Measurements from ENCODE around the gene CLIP2. TPM values are rescaled to one million over a fixed set of nuclear protein-coding genes. Genes with fewer than 3 reads are reported as not detected.

The CLIP2 gene
- total and polyA plus RNA-seq, 2 donors from 2014 or later = 5.8 to 19.1 TPM

DNA sequence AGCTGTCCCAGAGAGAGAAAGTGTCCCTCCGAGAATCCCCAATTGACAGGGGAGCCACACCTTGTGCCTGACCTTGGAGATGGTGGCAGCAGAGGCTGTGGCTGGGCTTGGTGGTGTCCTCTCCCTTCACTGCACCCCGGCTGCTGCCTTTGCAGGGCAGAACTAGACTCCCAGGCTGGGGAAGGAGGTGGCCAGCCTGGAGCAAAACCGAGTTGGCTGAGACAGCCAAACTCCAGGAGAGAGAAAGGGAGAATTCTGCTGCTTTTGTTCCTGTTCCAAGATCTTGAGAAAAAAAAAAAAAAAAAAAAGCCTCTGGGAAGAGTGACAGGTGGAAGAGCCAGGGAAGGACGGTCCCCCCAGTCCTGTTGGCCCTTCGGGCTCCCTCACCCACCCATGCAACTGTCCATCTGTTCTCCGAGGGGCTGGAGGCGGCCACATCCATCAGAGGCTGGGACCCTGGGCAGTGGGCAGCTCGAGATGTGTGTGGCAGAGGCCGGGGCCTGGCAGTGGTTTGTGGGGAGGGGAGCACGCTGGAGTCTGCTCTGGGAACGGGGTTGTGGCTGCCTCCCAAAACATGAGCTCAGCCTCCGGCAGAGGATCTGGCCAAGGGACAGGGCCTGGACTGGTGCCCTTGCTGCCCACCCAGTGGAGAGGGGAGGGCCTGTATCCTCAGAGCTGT, 35.5 kb downstream of the CLIP2 start:
- DNase-seq = no peak
- no peaks in the 10 kb centered on the region for H3K27me3 ChIP-seq (ENCODE audit: control insufficient read depth, insufficient read depth, low read length)
- H3K9ac ChIP-seq (ENCODE audit: low read length in 3 of 3) = no peak overlapping the region
- no peak for FAIRE-seq
- no peak overlapping the region for H3K27ac ChIP-seq (ENCODE audit: low read depth in 2 of 2, low read length in 2 of 2)
- TF ChIP-seq, protein P1, sequence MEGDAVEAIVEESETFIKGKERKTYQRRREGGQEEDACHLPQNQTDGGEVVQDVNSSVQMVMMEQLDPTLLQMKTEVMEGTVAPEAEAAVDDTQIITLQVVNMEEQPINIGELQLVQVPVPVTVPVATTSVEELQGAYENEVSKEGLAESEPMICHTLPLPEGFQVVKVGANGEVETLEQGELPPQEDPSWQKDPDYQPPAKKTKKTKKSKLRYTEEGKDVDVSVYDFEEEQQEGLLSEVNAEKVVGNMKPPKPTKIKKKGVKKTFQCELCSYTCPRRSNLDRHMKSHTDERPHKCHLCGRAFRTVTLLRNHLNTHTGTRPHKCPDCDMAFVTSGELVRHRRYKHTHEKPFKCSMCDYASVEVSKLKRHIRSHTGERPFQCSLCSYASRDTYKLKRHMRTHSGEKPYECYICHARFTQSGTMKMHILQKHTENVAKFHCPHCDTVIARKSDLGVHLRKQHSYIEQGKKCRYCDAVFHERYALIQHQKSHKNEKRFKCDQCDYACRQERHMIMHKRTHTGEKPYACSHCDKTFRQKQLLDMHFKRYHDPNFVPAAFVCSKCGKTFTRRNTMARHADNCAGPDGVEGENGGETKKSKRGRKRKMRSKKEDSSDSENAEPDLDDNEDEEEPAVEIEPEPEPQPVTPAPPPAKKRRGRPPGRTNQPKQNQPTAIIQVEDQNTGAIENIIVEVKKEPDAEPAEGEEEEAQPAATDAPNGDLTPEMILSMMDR (IDR thresholded peaks at IDR 0.05; ENCODE audit: borderline replicate concordance, extremely low read depth, insufficient read depth) = no peak
- no peak overlapping the region for H3K4me3 ChIP-seq (ENCODE audit: low read length in 3 of 3)
- no peaks in the 10 kb centered on the region for H3K36me3 ChIP-seq (ENCODE audit: control insufficient read depth in 2 of 3, insufficient read depth in 3 of 3, low read length in 3 of 3)
- H3K9me3 ChIP-seq (ENCODE audit: control insufficient read depth in 2 of 3, insufficient read depth in 1 of 3, low read length in 3 of 3) = no peaks in the 10 kb centered on the region
- no peaks in the 10 kb centered on the region for H3K4me1 ChIP-seq (ENCODE audit: control insufficient read depth in 2 of 3, insufficient read depth in 2 of 3, low read depth in 1 of 3, low read length in 3 of 3)
- intact Hi-C loops (cut with DNase I) = no loop called here

DNA sequence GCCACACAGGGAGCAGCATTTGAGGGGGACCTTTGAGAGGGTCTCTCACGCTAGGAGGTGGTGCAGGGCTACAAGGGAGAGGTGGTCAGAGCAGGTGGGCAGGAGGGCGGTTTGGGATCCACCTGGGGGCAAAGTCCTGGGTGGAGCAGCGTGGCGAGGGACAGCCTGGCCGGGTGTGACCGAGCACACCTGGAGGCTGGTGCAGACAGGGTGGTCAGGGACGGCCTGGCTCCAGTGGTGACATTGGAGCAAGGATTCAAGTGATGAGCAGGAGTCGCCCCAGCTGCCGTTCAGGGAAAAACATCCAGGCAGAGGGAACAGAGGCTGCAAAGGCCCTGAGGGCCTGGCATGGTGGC, 36.0 kb downstream of the CLIP2 start:
- no peaks in the 10 kb centered on the region for H3K9me3 ChIP-seq (ENCODE audit: control insufficient read depth in 2 of 3, insufficient read depth in 1 of 3, low read length in 3 of 3)
- FAIRE-seq = no peak
- H3K4me1 ChIP-seq (ENCODE audit: control insufficient read depth in 2 of 3, insufficient read depth in 2 of 3, low read depth in 1 of 3, low read length in 3 of 3) = no peaks in the 10 kb centered on the region
- no peak overlapping the region for H3K27ac ChIP-seq (ENCODE audit: low read depth in 2 of 2, low read length in 2 of 2)
- no peak overlapping the region for H3K9ac ChIP-seq (ENCODE audit: low read length in 3 of 3)
- no peak overlapping the region for H3K4me3 ChIP-seq (ENCODE audit: low read length in 3 of 3)
- no peaks in the 10 kb centered on the region for H3K27me3 ChIP-seq (ENCODE audit: control insufficient read depth, insufficient read depth, low read length)
- no peak for DNase-seq
- H3K36me3 ChIP-seq (ENCODE audit: control insufficient read depth in 2 of 3, insufficient read depth in 3 of 3, low read length in 3 of 3) = no peaks in the 10 kb centered on the region
- TF ChIP-seq, protein P1 (IDR thresholded peaks at IDR 0.05; ENCODE audit: borderline replicate concordance, extremely low read depth, insufficient read depth) = no peak
- intact Hi-C loops (cut with DNase I) = no loop called here

DNA sequence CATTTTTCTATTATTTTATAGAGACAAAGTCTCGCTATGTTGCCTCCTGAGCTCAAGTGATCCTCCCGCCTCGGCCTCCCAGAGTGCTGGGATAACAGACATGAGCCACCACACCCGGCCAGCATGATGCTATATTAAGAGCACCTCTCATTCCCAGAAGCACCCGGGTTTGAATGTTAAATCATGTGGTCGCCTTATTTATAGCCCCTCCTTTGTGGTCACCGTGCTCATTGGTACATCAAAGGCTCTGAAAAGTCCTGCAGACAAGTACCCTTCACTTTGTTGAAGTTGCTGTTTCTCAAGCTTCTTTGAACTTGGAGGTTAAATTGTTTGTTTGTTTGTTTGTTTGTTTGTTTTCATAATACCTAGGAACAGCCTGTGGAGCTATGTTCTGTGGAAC, 40.0 kb downstream of the CLIP2 start:
- Histone ChIP-seq H3K36me3 (ENCODE audit: control insufficient read depth in 2 of 3, insufficient read depth in 3 of 3, low read length in 3 of 3) (no peaks in the 10 kb centered on the region), H3K27ac (ENCODE audit: low read depth in 2 of 2, low read length in 2 of 2) (no peak overlapping the region), H3K4me1 (ENCODE audit: control insufficient read depth in 2 of 3, insufficient read depth in 2 of 3, low read depth in 1 of 3, low read length in 3 of 3) (no peaks in the 10 kb centered on the region), H3K4me3 (ENCODE audit: low read length in 3 of 3) (no peak overlapping the region), H3K9me3 (ENCODE audit: control insufficient read depth in 2 of 3, insufficient read depth in 1 of 3, low read length in 3 of 3) (no peaks in the 10 kb centered on the region), H3K9ac (ENCODE audit: low read length in 3 of 3) (no peak overlapping the region), H3K27me3 (ENCODE audit: control insufficient read depth, insufficient read depth, low read length) (no peaks in the 10 kb centered on the region)
- DNase-seq (no peak), FAIRE-seq (no peak)
- TF ChIP-seq, protein P1 (IDR thresholded peaks at IDR 0.05; ENCODE audit: borderline replicate concordance, extremely low read depth, insufficient read depth) = no peak
- intact Hi-C loops (cut with DNase I) = no loop called here

All from kidney (tissue), 14 donors.